HEK293 (cell line): Measurements from ENCODE around the gene ATP2A2.

Experiments
- CTCF ChIA-PET: fragments of 350-600 bp; formaldehyde crosslinking; extraction: SDS; loops from one replicate; lab custom pipeline; 2021; ENCODE audit warnings: antibody characterized with exemption; lab: Yijun Ruan, JAX
- POLR2A ChIA-PET: fragments of 300-600 bp; formaldehyde crosslinking; extraction: SDS; loops from one replicate; lab custom pipeline; 2020; ENCODE audit warnings: antibody characterized with exemption, inconsistent platforms; lab: Yijun Ruan, JAX
- H3K27ac ChIP-seq: fragments of 200-500 bp; sonication (Bioruptor generic); 2 replicates; pipeline ENCODE4 v1.5.1; 2014; ENCODE audit warnings: low read depth, low read length, control low read depth, inconsistent platforms; ENCODE audit errors: extremely low read depth
- H3K36me3 ChIP-seq, 2 experiments: fragments of 200-500 bp in 1 of 2; sonication (Bioruptor generic) in 1 of 2; 1 replicate in 1 of 2; 2 replicates in 1 of 2; pipeline ENCODE4 v1.5.1; 2014 to 2017; ENCODE audit warnings: inconsistent platforms in 2 of 2, low read length in 2 of 2; ENCODE audit not compliant: control insufficient read depth in 2 of 2, insufficient read depth in 1 of 2
- H3K4me1 ChIP-seq: fragments of 200-500 bp; sonication (Bioruptor generic); 2 replicates; pipeline ENCODE4 v1.5.1; 2014; ENCODE audit warnings: mild to moderate bottlenecking, low read length, inconsistent platforms; ENCODE audit not compliant: control insufficient read depth, insufficient read depth
- H3K4me3 ChIP-seq: 2 replicates; pipeline ENCODE4 v1.5.1; 2011; ENCODE audit warnings: low read depth, mild to moderate bottlenecking, control low read depth, low read length, moderate library complexity
- H3K9me3 ChIP-seq: fragments of 200-500 bp; sonication (Bioruptor generic); 2 replicates; pipeline ENCODE4 v1.5.1; 2014; ENCODE audit warnings: low read depth, low read length, inconsistent platforms; ENCODE audit not compliant: control insufficient read depth, insufficient read depth
- HOXA7 ChIP-seq: sonication (generic); formaldehyde crosslinking; IDR thresholded peaks from 2 replicates; pipeline ENCODE4 v1.8.1; 2022; ENCODE audit warnings: missing genetic modification reagents, borderline replicate concordance
- SCRT2 ChIP-seq: fragments of 450-650 bp; formaldehyde crosslinking; IDR thresholded peaks from 2 replicates; pipeline ENCODE4 v1.5.1; 2016; ENCODE audit warnings: missing biosample characterization, missing genetic modification characterization
- SETDB1 ChIP-seq: IDR thresholded peaks from one replicate; pipeline ENCODE4 v1.6.1; 2017; ENCODE audit warnings: mild to moderate bottlenecking, low read length, moderate library complexity, mixed read lengths; ENCODE audit not compliant: insufficient read length
- SP2 ChIP-seq: fragments of 450-650 bp; formaldehyde crosslinking; IDR thresholded peaks from 2 replicates; pipeline ENCODE4 v1.5.1; 2016; ENCODE audit warnings: missing biosample characterization, missing genetic modification characterization
- ZBTB20 ChIP-seq: fragments of 450-650 bp; formaldehyde crosslinking; IDR thresholded peaks from 2 replicates; pipeline ENCODE4 v1.5.1; 2016; ENCODE audit warnings: missing biosample characterization, missing genetic modification characterization
- ZBTB8A ChIP-seq: fragments of 450-650 bp; formaldehyde crosslinking; IDR thresholded peaks from 2 replicates; pipeline ENCODE4 v1.5.1; 2016; ENCODE audit warnings: missing biosample characterization, missing genetic modification characterization
- ZEB2 ChIP-seq: fragments of 450-650 bp; formaldehyde crosslinking; IDR thresholded peaks from 2 replicates; pipeline ENCODE4 v1.5.1; 2016; ENCODE audit warnings: missing biosample characterization, missing genetic modification characterization
- ZFP41 ChIP-seq: fragments of 450-650 bp; formaldehyde crosslinking; IDR thresholded peaks from 2 replicates; pipeline ENCODE4 v1.5.1; 2016; ENCODE audit warnings: missing biosample characterization, missing genetic modification characterization, borderline replicate concordance
- ZNF174 ChIP-seq: fragments of 450-650 bp; formaldehyde crosslinking; IDR thresholded peaks from 2 replicates; pipeline ENCODE4 v1.5.0; 2017; ENCODE audit warnings: missing biosample characterization, mild to moderate bottlenecking, missing genetic modification characterization
- ZNF302 ChIP-seq: fragments of 450-650 bp; formaldehyde crosslinking; IDR thresholded peaks from 2 replicates; pipeline ENCODE4 v1.5.1; 2016; ENCODE audit warnings: missing biosample characterization, missing genetic modification characterization, low read depth
- ZNF354C ChIP-seq: fragments of 450-650 bp; formaldehyde crosslinking; IDR thresholded peaks from 2 replicates; pipeline ENCODE4 v1.5.1; 2016; ENCODE audit warnings: missing biosample characterization, missing genetic modification characterization, low read depth, borderline replicate concordance
- ZNF366 ChIP-seq: fragments of 450-650 bp; formaldehyde crosslinking; conservative IDR thresholded peaks from 2 replicates; pipeline ENCODE4 v1.5.1; 2016; ENCODE audit warnings: missing biosample characterization, missing genetic modification characterization
- ZNF394 ChIP-seq: fragments of 450-650 bp; formaldehyde crosslinking; IDR thresholded peaks from 2 replicates; pipeline ENCODE4 v1.5.1; 2016; ENCODE audit warnings: missing biosample characterization, missing genetic modification characterization, mild to moderate bottlenecking, moderate library complexity, borderline replicate concordance
- ZNF621 ChIP-seq: fragments of 450-650 bp; formaldehyde crosslinking; IDR thresholded peaks from 2 replicates; pipeline ENCODE4 v1.5.1; 2017; ENCODE audit warnings: missing biosample characterization, missing genetic modification characterization
- ZNF670 ChIP-seq: fragments of 450-650 bp; formaldehyde crosslinking; IDR thresholded peaks from 2 replicates; pipeline ENCODE4 v1.5.1; 2016; ENCODE audit warnings: missing biosample characterization, missing genetic modification characterization, low read depth
- ZNF707 ChIP-seq: fragments of 450-650 bp; formaldehyde crosslinking; IDR thresholded peaks from 2 replicates; pipeline ENCODE4 v1.5.1; 2016; ENCODE audit warnings: missing biosample characterization, missing genetic modification characterization
- ZSCAN16 ChIP-seq: fragments of 450-650 bp; formaldehyde crosslinking; IDR thresholded peaks from 2 replicates; pipeline ENCODE4 v1.5.1; 2016; ENCODE audit warnings: missing biosample characterization, missing genetic modification characterization
- TF ChIP-seq, protein P1 (sequence below): fragments of 450-650 bp; formaldehyde crosslinking; IDR thresholded peaks from 2 replicates; pipeline ENCODE4 v1.5.1; 2016; ENCODE audit warnings: missing biosample characterization, missing genetic modification characterization
- TF ChIP-seq, protein P2 (sequence below): fragments of 450-650 bp; formaldehyde crosslinking; IDR thresholded peaks from 2 replicates; pipeline ENCODE4 v1.5.1; 2016; ENCODE audit warnings: missing biosample characterization, missing genetic modification characterization
- TF ChIP-seq, protein P3 (sequence below): fragments of 450-650 bp; formaldehyde crosslinking; IDR thresholded peaks from 2 replicates; pipeline ENCODE4 v1.5.1; 2017; ENCODE audit warnings: missing biosample characterization, mild to moderate bottlenecking, missing genetic modification characterization, moderate library complexity
- TF ChIP-seq, protein P4 (sequence below): fragments of 450-650 bp; formaldehyde crosslinking; IDR thresholded peaks from 2 replicates; pipeline ENCODE4 v1.5.1; 2016; ENCODE audit warnings: missing biosample characterization, missing genetic modification characterization

ATP2A2 gene

DNA sequence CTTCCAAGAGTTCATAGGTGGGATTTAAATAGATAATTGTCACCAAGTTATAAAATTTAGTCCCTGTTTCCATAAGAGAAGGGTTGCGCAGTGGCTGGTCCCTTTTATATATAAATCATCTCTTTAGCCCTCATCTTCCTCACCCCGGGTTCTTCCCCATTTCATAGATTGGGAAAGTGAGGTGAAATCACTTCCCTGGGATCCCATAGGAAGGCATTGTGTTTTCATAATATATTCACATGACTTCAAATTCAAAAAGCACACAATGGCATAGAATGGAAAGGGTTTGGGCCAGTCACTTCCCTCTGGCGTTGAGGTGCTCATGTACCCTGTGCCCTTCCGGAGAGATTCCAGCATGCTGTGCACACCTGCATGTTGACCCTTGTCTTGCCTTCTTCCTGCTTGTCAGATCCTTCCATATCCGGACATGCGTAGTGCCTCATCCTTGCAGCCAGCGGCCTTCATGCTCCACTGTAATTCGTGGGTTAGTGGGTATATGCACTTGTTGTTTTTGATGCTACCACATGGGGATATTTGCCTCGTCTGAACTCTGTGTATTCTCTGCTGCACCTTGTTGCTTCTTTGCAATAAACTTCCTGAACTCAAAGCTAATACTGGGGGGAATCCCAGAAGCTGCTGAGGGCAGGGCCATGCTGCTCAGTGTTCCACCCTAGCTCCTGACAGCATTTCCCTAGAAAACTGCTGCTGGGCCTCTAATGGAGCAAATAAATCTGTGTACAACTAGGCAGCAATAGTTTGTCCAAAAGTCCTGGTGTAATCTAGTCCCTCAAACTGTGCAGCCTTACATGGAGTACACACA lies 62.9 kb downstream of the ATP2A2 start:
- peaks cover 59 to 99% of the 10 kb centered on the region in 2 experiments for H3K36me3 ChIP-seq
- H3K4me3 ChIP-seq: no peak overlapping the region
- no peak for TF ChIP-seq ZFP41 (tag by site-specific recombination)
- no peaks in the 10 kb centered on the region for H3K9me3 ChIP-seq
- CTCF ChIA-PET: interaction anchor here (0.6 to 0.8 kb wide), 2 partner anchors 87 to 252 kb away, joined by 3 to 4 read pairs; no protein-coding TSS in a partner anchor
- POLR2A ChIA-PET: no interaction called here
- H3K4me1 ChIP-seq: no peaks in the 10 kb centered on the region
- no peak overlapping the region for H3K27ac ChIP-seq

DNA sequence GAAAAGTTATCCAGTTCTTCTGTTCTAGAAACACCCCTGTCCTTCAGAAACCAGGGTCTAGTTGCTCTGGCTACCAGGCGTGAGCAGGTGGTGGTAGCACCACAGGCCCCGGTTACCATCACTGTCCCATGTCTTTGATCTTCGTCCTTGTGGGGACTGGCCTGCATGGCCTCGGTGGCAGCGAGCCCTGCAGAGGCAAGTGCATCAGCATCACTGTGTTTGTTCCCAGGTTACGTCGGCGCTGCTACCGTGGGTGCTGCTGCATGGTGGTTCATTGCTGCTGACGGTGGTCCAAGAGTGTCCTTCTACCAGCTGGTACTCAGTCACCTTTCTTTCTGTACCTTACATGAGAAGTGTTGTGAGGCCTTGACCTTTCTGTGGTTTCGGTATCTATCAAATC lies 63.6 kb downstream of the ATP2A2 start:
- no peaks in the 10 kb centered on the region for H3K9me3 ChIP-seq
- H3K4me3 ChIP-seq: no peak overlapping the region
- CTCF ChIA-PET: interaction anchor here (0.6 kb wide), 1 partner anchor 253 kb away, joined by 3 read pairs; no protein-coding TSS in a partner anchor
- peaks cover 56 to 99% of the 10 kb centered on the region in 2 experiments for H3K36me3 ChIP-seq
- no peaks in the 10 kb centered on the region for H3K4me1 ChIP-seq
- TF ChIP-seq ZNF394 (tag by site-specific recombination) (no peak), ZBTB20 (no peak), ZNF707 (no peak), ZNF354C (tag by site-specific recombination) (no peak), ZSCAN16 (tag by site-specific recombination) (no peak), HOXA7 (CRISPR knock-in tag) (no peak), ZEB2 (tag by site-specific recombination) (no peak), ZBTB8A (no peak)
- TF ChIP-seq, protein P1, sequence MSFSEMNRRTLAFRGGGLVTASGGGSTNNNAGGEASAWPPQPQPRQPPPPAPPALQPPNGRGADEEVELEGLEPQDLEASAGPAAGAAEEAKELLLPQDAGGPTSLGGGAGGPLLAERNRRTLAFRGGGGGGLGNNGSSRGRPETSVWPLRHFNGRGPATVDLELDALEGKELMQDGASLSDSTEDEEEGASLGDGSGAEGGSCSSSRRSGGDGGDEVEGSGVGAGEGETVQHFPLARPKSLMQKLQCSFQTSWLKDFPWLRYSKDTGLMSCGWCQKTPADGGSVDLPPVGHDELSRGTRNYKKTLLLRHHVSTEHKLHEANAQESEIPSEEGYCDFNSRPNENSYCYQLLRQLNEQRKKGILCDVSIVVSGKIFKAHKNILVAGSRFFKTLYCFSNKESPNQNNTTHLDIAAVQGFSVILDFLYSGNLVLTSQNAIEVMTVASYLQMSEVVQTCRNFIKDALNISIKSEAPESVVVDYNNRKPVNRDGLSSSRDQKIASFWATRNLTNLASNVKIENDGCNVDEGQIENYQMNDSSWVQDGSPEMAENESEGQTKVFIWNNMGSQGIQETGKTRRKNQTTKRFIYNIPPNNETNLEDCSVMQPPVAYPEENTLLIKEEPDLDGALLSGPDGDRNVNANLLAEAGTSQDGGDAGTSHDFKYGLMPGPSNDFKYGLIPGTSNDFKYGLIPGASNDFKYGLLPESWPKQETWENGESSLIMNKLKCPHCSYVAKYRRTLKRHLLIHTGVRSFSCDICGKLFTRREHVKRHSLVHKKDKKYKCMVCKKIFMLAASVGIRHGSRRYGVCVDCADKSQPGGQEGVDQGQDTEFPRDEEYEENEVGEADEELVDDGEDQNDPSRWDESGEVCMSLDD (tag by site-specific recombination): no peak
- TF ChIP-seq, protein P2, sequence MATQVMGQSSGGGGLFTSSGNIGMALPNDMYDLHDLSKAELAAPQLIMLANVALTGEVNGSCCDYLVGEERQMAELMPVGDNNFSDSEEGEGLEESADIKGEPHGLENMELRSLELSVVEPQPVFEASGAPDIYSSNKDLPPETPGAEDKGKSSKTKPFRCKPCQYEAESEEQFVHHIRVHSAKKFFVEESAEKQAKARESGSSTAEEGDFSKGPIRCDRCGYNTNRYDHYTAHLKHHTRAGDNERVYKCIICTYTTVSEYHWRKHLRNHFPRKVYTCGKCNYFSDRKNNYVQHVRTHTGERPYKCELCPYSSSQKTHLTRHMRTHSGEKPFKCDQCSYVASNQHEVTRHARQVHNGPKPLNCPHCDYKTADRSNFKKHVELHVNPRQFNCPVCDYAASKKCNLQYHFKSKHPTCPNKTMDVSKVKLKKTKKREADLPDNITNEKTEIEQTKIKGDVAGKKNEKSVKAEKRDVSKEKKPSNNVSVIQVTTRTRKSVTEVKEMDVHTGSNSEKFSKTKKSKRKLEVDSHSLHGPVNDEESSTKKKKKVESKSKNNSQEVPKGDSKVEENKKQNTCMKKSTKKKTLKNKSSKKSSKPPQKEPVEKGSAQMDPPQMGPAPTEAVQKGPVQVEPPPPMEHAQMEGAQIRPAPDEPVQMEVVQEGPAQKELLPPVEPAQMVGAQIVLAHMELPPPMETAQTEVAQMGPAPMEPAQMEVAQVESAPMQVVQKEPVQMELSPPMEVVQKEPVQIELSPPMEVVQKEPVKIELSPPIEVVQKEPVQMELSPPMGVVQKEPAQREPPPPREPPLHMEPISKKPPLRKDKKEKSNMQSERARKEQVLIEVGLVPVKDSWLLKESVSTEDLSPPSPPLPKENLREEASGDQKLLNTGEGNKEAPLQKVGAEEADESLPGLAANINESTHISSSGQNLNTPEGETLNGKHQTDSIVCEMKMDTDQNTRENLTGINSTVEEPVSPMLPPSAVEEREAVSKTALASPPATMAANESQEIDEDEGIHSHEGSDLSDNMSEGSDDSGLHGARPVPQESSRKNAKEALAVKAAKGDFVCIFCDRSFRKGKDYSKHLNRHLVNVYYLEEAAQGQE (tag by site-specific recombination): no peak
- TF ChIP-seq, protein P3, sequence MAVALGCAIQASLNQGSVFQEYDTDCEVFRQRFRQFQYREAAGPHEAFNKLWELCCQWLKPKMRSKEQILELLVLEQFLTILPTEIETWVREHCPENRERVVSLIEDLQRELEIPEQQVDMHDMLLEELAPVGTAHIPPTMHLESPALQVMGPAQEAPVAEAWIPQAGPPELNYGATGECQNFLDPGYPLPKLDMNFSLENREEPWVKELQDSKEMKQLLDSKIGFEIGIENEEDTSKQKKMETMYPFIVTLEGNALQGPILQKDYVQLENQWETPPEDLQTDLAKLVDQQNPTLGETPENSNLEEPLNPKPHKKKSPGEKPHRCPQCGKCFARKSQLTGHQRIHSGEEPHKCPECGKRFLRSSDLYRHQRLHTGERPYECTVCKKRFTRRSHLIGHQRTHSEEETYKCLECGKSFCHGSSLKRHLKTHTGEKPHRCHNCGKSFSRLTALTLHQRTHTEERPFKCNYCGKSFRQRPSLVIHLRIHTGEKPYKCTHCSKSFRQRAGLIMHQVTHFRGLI (tag by site-specific recombination): no peak
- H3K27ac ChIP-seq: no peak overlapping the region
- POLR2A ChIA-PET: no interaction called here

DNA sequence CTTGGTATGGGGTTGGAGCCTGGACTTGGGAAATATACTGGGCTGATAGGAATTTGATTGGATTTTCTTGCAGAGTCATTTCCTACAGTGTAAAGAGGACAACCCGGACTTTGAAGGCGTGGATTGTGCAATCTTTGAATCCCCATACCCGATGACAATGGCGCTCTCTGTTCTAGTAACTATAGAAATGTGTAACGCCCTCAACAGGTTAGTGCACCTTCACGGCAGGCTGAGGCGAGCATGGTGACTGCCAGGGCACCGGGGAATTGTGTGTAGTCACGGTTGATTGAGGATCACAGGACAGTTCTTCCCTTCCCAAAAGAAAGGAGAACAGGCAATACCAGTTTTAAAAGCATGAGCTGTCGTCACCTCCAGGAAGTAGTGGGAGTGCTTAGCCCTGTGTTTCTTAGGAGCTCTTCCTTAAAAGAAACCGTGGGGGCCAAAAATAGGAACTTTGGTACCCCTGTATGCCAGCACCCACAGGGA lies 64.2 kb downstream of the ATP2A2 start:
- no peak overlapping the region for H3K4me3 ChIP-seq
- H3K27ac ChIP-seq: no peak overlapping the region
- no peaks in the 10 kb centered on the region for H3K4me1 ChIP-seq
- ChIA-PET POLR2A (no interaction called here), CTCF (no interaction called here)
- peaks cover 53 to 99% of the 10 kb centered on the region in 2 experiments for H3K36me3 ChIP-seq
- no peaks in the 10 kb centered on the region for H3K9me3 ChIP-seq
- TF ChIP-seq SETDB1 (no peak), ZNF366 (tag by site-specific recombination) (no peak), ZNF621 (tag by site-specific recombination) (no peak), ZNF302 (tag by site-specific recombination) (no peak), ZNF670 (tag by site-specific recombination) (no peak), SCRT2 (no peak), ZNF174 (tag by site-specific recombination) (no peak), SP2 (tag by site-specific recombination) (no peak)
- TF ChIP-seq, protein P4, sequence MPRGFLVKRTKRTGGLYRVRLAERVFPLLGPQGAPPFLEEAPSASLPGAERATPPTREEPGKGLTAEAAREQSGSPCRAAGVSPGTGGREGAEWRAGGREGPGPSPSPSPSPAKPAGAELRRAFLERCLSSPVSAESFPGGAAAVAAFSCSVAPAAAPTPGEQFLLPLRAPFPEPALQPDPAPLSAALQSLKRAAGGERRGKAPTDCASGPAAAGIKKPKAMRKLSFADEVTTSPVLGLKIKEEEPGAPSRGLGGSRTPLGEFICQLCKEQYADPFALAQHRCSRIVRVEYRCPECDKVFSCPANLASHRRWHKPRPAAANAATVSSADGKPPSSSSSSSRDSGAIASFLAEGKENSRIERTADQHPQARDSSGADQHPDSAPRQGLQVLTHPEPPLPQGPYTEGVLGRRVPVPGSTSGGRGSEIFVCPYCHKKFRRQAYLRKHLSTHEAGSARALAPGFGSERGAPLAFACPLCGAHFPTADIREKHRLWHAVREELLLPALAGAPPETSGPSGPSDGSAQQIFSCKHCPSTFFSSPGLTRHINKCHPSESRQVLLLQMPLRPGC: no peak
